LHCN-M2 (cell line): ENCODE results near the gene PBX1. TPM values are rescaled to one million over a fixed set of nuclear protein-coding genes. Genes with fewer than 3 reads are reported as not detected.

ENCODE experiments used
- DNase-seq: peaks from one replicate; pipeline ENCODE4 v3.0.0-alpha.2; 2012; ENCODE audit warnings: low read depth
- total RNA-seq: library from RNA; depleted of rRNA; stranded (reverse); fragments of >200 nt; gene quantifications from 2 replicates; pipeline ENCODE4 v1.2.3, GENCODE V29; 2014

Gene PBX1
- total RNA-seq, 1 experiment from 2014 or later = 3.6 TPM

- no peak for DNase-seq
Measured at GRCh38 chr1:164756741-164757140, 197.8 kb downstream of the PBX1 start.

DNA sequence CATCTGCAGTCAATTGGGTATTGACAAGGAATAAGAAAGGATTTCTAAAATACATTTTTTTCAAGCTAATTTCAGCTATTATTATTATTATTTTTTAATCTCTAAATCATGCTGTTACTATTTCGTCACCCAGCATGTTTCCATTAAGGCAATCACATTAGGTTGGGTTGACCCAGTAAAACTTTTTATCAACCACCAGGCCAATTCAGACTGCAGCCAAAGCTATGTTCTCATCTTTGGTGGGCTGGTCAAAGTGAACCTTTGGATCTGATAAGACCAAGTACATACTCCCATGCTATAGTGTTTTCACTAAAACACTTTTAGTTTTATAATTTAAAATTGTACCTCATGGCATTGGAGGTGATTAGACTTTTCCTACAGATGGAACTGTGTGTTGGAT, 198.6 kb downstream of the PBX1 start:
- no peak for DNase-seq

DNA sequence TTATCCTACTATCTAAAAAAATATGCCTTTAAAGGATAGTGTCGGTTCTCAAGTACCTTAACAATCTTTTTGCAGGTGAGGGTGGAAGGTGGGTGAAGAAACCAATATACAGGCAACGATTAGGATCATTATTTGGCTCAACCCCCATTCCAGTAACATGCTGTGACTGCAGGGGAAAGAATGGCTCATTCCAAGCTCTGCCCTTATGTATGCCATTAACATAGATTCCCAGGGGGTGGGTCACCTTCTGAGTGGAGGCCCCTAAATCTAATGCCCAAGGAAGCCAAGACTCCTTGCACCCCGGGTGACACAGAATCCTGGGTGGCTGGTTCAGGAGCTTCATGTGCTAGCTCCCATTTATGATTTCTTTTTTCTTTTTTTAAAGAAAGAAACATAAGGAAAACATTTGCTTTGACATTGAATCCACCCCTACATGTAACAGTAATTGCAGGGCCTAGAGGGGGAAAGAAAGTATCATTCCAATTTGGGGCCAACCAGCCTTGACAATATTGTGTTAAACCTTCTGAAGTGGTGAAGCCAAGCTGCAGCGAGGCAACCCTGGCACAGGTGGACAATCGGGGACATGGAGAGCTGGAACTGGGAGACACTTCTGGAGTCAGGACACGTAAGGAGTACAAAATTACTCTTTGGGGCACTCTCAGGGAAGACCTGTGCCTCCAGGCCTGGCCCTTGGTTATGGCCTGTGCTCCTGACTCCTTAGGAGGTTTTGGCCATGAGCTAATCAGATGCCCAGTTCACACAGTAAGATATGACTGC, 200.3 kb downstream of the PBX1 start:
- DNase-seq = no peak

- no peak for DNase-seq
Measured at GRCh38 chr1:164759979-164760469, 201.0 kb downstream of the PBX1 start.

GRCh38 chr1:164760569-164760968, 201.6 kb downstream of the PBX1 start:
- no peak for DNase-seq

GRCh38 chr1:164761009-164761408, 202.0 kb downstream of the PBX1 start:
- no peak for DNase-seq

DNA sequence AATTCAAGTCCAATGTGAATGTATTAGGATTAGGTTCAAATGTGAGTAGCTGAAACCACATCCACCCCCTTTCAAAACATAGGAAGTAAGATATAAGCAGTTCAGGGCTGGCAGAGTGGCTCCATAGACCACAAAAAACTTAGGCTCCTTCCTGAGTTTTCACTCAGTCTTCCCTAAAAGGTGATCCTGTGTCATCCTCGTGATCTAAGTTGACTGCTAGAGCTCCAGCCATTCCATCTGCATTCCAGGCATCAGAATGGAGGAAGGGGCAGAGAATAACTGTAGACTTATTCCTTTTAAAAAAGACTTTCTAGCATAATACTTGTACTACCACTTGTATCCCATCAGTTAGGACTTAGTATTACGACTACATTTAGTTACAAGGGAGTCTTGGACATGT, 204.1 kb downstream of the PBX1 start:
- DNase-seq = no peak

GRCh38 chr1:164764333-164764732, 205.3 kb downstream of the PBX1 start:
- DNase-seq = peak; percentile 41

DNA sequence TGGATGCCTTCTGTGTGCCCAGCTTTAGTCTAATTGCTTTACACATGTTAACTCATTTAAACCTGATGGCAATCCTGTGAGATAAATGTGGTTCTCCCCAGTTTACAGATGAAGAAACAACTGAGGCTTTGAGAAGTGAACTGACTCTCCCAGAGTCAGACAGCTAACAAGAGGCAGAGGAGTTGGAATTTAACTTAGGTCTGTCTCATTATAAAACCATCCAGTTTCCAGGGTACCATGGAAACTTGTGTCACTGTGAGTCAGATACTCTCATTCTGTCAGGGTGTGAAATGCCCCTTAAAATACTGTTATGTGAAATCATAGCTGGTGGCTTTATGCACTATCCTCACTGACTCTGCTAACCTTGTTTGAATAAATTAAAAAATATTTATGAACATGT, 206.6 kb downstream of the PBX1 start:
- DNase-seq = peak; percentile 91

DNA sequence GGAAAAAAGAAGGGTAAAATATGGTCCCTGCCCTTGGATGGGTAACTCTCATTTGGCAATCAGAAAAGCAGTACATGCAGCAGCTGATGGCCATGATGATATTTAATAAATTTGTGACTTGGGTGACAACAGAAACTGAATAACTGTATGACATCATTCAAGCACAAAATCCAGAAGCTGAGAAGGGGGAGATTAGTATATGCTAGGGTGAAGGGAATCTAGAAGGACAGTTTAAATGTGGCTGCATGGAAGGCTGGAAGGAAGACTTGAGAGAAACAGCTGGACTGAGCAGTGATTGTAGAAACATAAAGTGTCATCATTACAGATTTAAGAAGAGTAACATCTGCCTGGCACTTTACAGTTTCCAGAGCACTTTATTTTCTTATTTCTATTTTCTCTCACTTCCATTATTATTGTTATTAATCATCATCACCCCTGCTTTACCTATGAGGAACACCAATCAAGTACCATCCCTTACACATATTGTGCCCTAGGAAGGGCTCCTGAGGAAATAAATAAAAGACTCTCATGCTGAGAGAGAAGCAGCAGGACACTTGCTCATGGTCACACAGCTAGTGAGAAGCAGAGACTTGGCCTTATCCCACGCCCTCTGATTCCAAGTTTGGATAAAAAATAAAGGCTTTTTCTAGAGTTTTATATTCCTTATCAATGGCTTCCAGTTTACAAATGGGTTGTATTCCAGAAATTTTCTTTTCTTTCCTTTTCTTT, 207.2 kb downstream of the PBX1 start:
- DNase-seq = no peak

DNA sequence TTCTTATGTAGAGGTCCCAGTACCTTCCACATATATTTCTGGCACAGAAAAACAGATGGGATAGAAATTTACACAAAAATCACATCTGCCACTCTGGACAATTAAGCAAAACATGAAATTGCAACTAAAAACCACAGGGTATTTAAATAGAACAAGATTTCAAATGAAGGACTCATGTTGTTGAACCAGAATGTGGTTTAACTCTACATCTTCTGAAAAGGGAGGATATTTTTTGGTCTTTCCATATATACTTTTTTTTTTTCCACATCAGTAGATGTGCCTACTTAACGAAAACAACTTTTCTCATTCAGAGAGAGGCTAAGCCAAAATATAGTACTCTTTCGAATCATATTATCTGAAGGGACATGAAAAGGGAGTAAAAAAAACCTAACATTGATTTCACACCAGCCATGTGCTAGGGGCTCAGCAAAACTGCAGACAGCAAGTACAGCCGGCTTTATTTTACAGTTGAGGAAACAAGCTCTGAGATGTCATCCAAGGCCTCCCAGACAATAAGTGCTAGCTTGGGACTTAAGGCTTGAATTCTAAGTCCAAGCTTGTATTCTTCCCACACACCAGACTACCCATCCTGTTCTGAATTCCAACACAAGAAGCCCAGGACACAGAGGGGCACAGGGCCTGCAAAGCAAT, 208.9 kb downstream of the PBX1 start:
- DNase-seq = no peak

DNA sequence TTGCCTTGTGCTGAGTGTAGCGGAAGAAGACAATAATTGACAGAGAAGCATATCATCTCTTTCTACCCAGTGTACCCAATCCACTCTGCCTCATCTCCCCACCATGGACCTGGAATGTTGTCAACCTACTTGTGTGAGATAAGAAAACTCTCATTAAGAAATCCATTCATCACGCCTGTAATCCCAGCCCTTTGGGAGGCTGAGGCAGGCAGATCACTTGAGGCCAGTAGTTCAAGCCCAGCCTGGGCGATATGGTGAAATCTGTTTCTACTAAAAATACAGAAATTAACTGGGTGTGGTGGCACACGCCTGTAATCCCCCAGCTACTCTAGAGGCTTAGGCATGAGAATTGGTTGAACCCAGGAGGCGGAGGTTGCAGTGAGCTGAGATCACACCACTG, 209.6 kb downstream of the PBX1 start:
- DNase-seq = no peak

DNA sequence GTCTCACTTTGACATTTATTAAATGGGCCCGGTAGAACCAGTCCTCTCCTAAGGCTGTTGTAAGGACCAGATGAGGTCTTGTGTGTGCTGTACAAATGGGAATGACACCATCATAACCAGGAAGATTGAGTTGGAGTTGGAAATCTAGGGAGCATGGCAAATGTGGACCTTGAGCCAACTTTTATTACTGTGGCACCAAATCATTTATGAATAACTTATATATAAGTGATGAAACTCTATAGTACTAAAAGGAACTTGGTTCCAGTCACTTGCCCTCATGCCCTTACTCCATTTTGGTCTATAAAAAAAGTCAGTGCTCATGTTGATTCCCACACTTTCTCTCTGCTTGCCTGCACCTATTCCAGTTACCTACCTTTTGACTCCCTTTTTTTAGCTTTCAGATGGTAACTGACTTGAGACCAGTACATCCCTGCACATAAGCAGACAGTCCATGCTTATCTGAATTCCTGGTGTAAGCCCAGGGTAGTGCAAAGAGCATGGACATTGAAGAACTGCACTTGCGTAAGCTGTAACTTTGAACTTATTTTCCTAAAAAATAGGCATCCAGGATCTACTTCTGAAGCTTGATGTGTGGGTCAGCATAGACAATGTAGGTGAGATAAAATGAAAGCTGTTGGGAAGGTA, 210.6 kb downstream of the PBX1 start:
- no peak for DNase-seq

DNA sequence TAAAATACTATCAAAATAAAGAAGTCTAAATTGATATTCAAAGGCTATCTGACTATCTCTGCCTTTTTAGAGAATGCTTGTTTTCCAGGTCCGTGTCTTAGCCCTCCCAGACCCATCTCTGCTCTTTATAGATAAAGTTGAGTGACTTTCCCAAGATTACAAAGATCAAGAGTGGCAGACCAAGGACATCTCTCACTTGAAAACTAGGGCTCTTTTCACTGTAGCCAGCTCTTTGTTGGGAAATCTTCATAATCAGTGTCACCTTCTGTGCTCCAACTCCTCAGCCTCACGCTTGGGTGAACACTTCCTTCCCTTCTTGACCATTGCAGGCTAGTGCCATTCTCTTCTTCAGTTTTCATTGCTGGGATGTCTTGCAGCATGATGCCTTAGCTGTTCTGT, 211.1 kb downstream of the PBX1 start:
- no peak for DNase-seq

- no peak for DNase-seq
Measured at GRCh38 chr1:164771041-164771618, 212.1 kb downstream of the PBX1 start.

- peak; percentile 68 for DNase-seq
Measured at GRCh38 chr1:164771619-164772361, 212.8 kb downstream of the PBX1 start.

DNA sequence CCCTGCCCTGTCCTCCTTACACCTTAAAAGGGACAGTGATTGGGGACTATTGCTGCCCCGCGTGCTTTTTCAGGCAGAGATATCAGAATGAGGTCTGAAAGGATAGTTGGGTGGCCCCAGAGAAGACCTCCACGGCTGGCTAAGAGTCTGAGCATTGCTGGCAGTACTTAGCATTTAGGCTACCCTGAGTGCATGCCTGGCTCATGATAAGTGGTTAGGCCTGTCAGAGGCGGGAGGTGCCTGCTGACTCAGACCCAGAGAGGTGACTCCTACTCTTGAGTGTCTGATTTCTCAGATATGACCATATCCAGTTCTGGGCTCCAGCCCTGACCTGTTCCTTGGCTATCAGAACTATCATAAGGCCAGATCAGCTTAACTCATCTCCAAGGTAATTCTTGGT, 213.7 kb downstream of the PBX1 start:
- DNase-seq = peak; percentile 93

- no peak for DNase-seq
Measured at GRCh38 chr1:164773102-164773501, 214.1 kb downstream of the PBX1 start.

GRCh38 chr1:164774413-164774812, 215.4 kb downstream of the PBX1 start:
- DNase-seq = no peak

- DNase-seq = no peak
Measured at GRCh38 chr1:164774819-164775654, 216.1 kb downstream of the PBX1 start.
